Measurements from ENCODE around the gene FGGY.

Gene FGGY

GRCh38 chr1:59805554-59805953 lies 508.7 kb downstream of the FGGY start:
- POLR2A ChIA-PET, result interaction anchor here (1.4 kb wide), 1 partner anchor 9 kb away, joined by 5 read pairs; the partner anchor contains the start of gene HOOK1
- Histone ChIP-seq H3K9me3 (ENCODE audit: control insufficient read depth, insufficient read depth, low read depth, low read length) (no peaks in the 10 kb centered on the region), H3K4me3 (ENCODE audit: low read depth, low read length) (no peak overlapping the region), H3K27ac (ENCODE audit: extremely low read depth, low read depth, low read length) (no peak overlapping the region), H3K36me3 (ENCODE audit: control insufficient read depth in 2 of 2, insufficient read depth in 1 of 2, low read length in 2 of 2) (no peaks in the 10 kb centered on the region), H3K4me1 (ENCODE audit: control insufficient read depth, insufficient read depth, low read length) (no peaks in the 10 kb centered on the region)
- CTCF ChIA-PET, result no interaction called here
- TF ChIP-seq ZNF157 (tag by site-specific recombination; IDR thresholded peaks at IDR 0.05) (no peak), ZNF560 (tag by site-specific recombination; IDR thresholded peaks at IDR 0.05; ENCODE audit: borderline replicate concordance) (no peak), ZNF623 (tag by site-specific recombination; IDR thresholded peaks at IDR 0.05) (no peak), ZNF555 (tag by site-specific recombination; conservative IDR thresholded peaks at IDR 0.05) (no peak), ZNF558 (tag by site-specific recombination; IDR thresholded peaks at IDR 0.05) (no peak), SCRT2 (tag by site-specific recombination; IDR thresholded peaks at IDR 0.05) (no peak), KLF17 (tag by site-specific recombination; IDR thresholded peaks at IDR 0.05) (no peak), GLI2 (tag by site-specific recombination; IDR thresholded peaks at IDR 0.05; ENCODE audit: borderline replicate concordance, low read depth) (no peak), ZNF707 (tag by site-specific recombination; IDR thresholded peaks at IDR 0.05) (no peak), ZNF629 (tag by site-specific recombination; IDR thresholded peaks at IDR 0.05) (no peak), ZNF169 (tag by site-specific recombination; IDR thresholded peaks at IDR 0.05) (no peak), ZNF777 (tag by site-specific recombination; IDR thresholded peaks at IDR 0.05; ENCODE audit: borderline replicate concordance) (no peak), ZNF529 (tag by site-specific recombination; IDR thresholded peaks at IDR 0.05; ENCODE audit: insufficient replicate concordance) (no peak), CTCF (tag by site-specific recombination; IDR thresholded peaks at IDR 0.05) (no peak), REPIN1 (tag by site-specific recombination; IDR thresholded peaks at IDR 0.05; ENCODE audit: low read depth) (no peak)

Data from HEK293 (cell line).